ENCODE data around the gene MOSMO.
"Not testable (repeated sequence)": the region's sequence is repeated elsewhere in the genome, so short reads cannot be mapped to it uniquely, and the experiment has no call there.

MOSMO gene

GRCh38 chr16:22123146-22123545 is 115.2 kb downstream of the MOSMO start:
- no peak for DNase-seq (ENCODE audit: low read depth, low spot score)
- H3K4me3 ChIP-seq (ENCODE audit: low read length): no peak overlapping the region

GRCh38 chr16:22123759-22124490 is 116.0 kb downstream of the MOSMO start:
- DNase-seq (ENCODE audit: low read depth, low spot score): no peak

GRCh38 chr16:22124583-22125284 is 116.8 kb downstream of the MOSMO start:
- DNase-seq (ENCODE audit: low read depth, low spot score): no peak
- no peak overlapping the region for H3K4me3 ChIP-seq (ENCODE audit: low read length)

More at GRCh38 chr16:22123759-22124490, 116.0 kb downstream of the MOSMO start:
- no peak overlapping the region for H3K4me3 ChIP-seq (ENCODE audit: low read length)

- DNase-seq (ENCODE audit: low read depth, low spot score): no peak
- no peak overlapping the region for H3K4me3 ChIP-seq (ENCODE audit: low read length)
These were observed 118.2 kb downstream of the MOSMO start for GRCh38 chr16:22126037-22126558.

GRCh38 chr16:22128537-22128936 is 120.6 kb downstream of the MOSMO start:
- DNase-seq (ENCODE audit: low read depth, low spot score); H3K4me3 ChIP-seq (ENCODE audit: low read length): not testable (repeated sequence)

DNA sequence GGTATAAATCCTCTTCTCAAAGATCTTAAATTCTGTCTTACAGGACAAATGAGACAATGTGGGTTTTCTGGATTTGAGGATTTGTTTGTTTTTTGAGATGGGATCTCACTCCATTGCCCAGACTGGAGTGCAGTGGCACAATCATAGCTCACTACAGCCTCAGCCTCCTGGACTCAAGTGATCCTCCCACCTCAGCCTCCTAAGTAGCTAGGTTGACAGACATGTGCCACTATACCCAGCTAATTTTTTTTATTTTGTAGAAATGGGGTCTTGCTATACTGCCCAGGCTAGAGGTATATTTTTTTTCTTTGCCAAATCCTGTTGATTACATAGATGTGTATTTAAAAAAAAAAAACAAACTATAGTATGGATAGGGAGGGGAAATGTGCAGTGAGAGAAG is 122.6 kb downstream of the MOSMO start:
- no peak for DNase-seq (ENCODE audit: low read depth, low spot score)
- H3K4me3 ChIP-seq (ENCODE audit: low read length): no peak overlapping the region

- no peak for DNase-seq (ENCODE audit: low read depth, low spot score)
- no peak overlapping the region for H3K4me3 ChIP-seq (ENCODE audit: low read length)
These were observed 124.9 kb downstream of the MOSMO start for GRCh38 chr16:22132801-22133200.

Measured in Jurkat, Clone E6-1 (cell line).